Suprapubic skin (tissue), 4 donors: ENCODE measurements around the gene CLSTN2.

Experiments
- CTCF ChIP-seq, 2 donors: fragments of 200-600 bp in 1 of 2; fragments of 450-650 bp in 1 of 2; sonication (generic) in 1 of 2; IDR thresholded peaks; one replicate each; pipeline ENCODE4 v1.5.1; 2016 to 2019; ENCODE audit warnings: antibody characterized with exemption in 2 of 2, mild to moderate bottlenecking in 1 of 2, moderate library complexity in 1 of 2
- EP300 ChIP-seq: sonication (generic); formaldehyde crosslinking; IDR thresholded peaks from one replicate; pipeline ENCODE4 v1.6.1; 2017; ENCODE audit warnings: antibody characterized with exemption
- POLR2A ChIP-seq, 2 donors: fragments of 450-650 bp; IDR thresholded peaks; one replicate each; pipeline ENCODE4 v1.6.1; 2017; ENCODE audit warnings: antibody characterized with exemption in 2 of 2, mild to moderate bottlenecking in 2 of 2, moderate library complexity in 2 of 2
- POLR2AphosphoS5 ChIP-seq, 3 donors: sonication (generic); formaldehyde crosslinking; IDR thresholded peaks; one replicate each; pipeline ENCODE4 v1.6.1; 2017; ENCODE audit warnings: antibody characterized with exemption in 3 of 3

- TF ChIP-seq POLR2A (IDR thresholded peaks at IDR 0.05) (no peak), CTCF (IDR thresholded peaks at IDR 0.05) (no peak), EP300 (no peak), POLR2AphosphoS5 (IDR thresholded peaks at IDR 0.05) (no peak)
These were observed 35.5 kb downstream of the CLSTN2 start for GRCh38 chr3:139970526-139970925.
